SW 1271 (cell line): ENCODE results near the gene EIF4E.
"Not testable (repeated sequence)": the region's sequence is repeated elsewhere in the genome, so short reads cannot be mapped to it uniquely, and the experiment has no call there.

Experiments used
- DNase-seq, 2 experiments: peaks; one replicate each; lab custom pipeline; 2025; lab: John Stamatoyannopoulos, UW

EIF4E gene

DNA sequence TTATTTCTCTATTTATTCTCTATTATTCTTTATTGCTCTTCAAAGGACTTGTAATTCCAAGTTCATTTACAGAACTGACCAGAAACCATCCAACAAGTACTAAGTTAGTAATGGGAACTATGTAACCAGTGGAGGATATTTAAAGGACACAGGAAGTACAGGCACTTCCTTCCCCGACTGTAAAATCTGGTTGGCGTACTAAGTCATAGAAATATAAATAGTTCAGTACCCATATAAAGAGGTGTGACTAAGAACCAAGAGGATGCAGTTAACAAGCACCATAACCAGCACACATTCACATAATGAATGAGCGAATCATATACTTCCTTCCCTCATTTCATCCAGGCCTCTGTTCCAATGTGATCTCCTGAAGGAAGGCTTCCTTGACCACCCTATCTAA is 3.6 kb upstream of the EIF4E start:
- no peak for DNase-seq

- DNase-seq = no peak
Measured at GRCh38 chr4:98930311-98930865, 1.5 kb upstream of the EIF4E start.

- peak; percentile 77 to 88 for DNase-seq
Measured at GRCh38 chr4:98929341-98930267, 671 bp upstream of the EIF4E start.

- peak; percentile 51 to 74 for DNase-seq
Measured at GRCh38 chr4:98928131-98928504, 815 bp downstream of the EIF4E start.

DNA sequence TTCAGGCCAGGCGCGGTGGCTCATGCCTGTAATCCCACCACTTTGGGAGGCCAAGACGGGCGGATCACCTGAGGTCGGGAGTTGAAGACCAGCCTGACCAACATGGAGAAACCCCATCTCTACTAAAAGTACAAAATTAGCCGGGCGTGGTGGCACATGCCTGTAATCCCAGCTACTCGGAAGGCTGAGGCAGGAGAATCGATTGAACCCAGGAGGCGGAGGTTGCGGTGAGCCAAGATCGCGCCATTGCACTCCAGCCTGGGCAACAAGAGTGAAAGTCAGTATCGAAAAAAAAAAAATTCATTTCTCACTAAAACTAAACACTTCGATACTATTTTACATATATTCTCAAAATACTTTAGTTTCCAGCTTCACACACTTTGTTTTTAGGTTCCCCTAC is 2.7 kb downstream of the EIF4E start:
- not testable (repeated sequence) for DNase-seq

DNA sequence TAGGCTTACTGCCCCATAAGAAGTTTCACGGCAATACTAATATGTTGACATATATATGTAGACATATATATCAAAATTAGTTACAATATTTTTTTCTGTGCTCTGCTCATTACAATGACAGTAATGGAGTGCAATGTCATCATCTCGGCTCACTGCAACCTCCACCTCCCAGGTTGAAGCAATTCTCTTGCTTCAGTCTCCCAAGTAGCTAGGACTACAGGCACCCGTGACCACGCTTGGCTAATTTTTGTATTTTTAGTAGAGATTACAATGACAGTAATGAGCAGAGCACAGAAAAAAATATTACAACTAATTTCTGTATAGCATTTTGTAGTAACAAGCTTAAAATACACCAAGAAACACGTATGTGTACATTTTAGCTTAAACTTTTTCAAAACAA is 7.6 kb downstream of the EIF4E start:
- DNase-seq = no peak

DNA sequence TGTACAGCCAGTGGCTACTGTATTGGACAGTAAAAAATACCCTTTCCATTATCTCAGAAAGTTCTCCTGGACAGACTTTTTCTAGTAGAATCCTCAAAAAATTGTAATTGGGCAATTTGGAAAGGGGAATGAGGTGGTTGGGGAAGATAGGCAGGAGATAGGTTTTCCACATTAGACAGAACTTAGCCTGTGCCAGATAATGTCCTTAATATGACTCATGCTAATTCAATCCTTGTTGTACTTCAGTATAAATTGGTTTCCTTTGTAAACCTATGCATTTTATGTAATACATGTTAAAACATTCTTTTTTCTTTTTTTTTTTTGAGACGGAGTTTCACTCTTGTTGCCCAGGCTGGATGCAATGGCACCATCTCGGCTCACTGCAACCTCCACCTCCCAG is 8.9 kb downstream of the EIF4E start:
- no peak for DNase-seq

DNA sequence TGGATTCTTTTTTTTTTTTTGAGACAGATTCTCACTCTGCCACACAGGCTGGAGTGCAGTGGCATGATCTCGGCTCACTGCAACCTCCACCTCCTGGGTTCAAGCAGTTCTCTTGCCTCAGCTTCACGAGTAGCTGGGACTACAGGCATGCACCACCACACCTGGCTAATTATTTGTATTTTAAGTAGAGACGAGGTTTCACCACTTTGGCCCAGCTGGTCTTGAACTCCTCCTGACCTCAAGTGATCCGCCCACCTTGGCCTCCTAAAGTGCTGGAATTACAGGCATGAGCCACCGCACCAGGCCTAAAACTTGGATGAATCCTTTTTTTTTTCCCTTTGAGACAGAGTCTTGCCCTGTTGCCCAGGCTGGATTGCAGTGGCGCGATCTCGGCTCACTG is 18.2 kb downstream of the EIF4E start:
- not testable (repeated sequence) for DNase-seq

DNA sequence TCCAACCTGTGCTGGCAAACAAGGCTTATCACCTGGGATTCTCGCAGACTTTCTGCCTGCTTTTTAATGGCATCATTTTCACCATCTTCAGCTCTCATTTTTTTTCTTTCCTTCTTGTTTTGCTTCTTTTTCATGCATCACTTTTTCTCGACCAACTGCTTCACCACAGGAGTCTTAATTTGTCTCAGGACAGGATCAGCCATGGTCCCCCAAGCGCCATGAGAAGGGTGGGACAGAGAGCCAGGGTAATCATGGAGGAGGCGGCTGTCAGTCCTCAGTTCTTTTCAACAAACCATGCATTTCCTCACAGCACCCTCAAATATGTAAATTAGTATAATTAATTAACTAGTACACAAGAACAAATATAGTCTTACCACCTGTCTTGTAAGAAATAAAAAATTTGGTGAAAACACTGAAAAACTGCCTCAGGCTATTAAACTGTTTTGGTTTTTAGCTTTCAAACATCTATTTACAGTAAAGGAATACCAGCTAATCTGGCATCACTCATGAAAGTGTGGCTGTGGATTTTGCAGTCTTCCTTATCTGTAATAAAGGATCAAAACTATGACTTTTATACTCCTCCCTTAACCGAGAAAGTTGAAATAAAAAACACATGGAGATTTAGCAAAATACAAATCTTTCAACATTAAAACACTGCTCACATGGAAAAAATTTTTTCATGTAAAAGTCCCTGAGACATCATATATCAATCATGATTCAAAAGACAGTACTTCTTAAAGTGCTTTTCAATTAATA is 19.1 kb downstream of the EIF4E start:
- no peak for DNase-seq

DNA sequence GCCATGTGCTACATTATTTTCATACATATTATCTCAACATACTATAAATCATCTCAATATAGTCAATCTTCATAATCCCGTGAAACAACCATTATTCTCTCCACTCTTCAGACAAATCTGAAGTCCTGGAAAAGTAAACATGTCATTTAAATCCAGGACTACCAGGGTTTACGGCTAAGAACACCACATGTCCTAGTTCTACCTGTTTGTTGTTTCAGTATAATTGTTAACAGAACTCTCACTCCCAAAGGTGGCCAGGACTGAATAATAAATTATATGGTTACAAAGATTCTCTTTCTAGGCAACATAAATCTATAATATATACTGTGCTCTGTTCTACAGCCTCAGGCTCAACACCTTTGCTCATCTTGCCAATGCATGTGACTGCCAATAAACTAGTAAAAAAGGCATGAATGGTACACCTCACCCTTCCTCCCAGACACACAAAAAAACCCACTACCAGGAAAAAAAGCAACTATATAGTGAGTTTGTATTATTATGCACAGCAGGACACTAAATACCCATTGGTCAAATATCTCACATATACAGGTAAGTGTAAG is 20.1 kb downstream of the EIF4E start:
- no peak for DNase-seq

GRCh38 chr4:98908182-98908581 is 20.8 kb downstream of the EIF4E start:
- DNase-seq = no peak

DNA sequence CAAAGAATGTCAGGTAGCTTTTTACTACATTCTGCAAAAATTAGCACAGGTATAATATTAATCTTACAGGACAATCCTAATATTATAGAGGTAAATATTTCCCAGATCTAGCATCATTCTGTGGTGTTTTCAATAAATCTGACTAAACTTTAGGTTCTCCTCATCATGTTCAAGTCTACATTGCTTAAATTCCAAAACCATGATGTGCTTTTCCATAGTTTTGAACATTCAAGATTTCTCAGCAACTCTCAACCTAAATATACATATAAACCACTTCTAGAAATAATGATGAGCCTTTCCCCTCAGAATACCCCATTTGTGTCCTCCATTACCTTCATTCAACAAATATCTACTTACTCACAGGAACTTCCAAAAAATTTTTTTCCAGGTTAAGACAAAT is 23.1 kb downstream of the EIF4E start:
- peak in 1 of 2 experiments; percentile 7 for DNase-seq

GRCh38 chr4:98905297-98905696 is 23.6 kb downstream of the EIF4E start:
- no peak for DNase-seq

- DNase-seq = no peak
Measured at GRCh38 chr4:98903963-98904362, 25.0 kb downstream of the EIF4E start.

GRCh38 chr4:98903561-98903960 is 25.4 kb downstream of the EIF4E start:
- no peak for DNase-seq

DNA sequence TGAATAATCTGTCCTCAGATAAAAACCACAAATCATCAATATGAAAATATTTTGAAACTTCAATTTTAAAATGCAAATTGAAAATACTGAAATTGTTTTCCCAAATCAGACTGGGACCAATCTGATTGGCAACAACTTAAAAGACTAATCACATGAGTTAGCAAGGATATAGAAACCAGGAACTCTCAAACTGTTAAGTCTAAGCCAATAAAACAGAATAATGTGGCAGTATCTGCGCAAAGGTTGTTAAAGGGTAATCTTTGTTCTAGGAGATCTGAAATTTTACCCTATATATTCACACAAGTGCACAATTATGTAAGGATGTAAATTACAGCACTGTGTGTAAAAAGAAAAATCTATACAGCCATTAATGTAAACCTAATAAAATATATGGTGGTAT is 29.7 kb downstream of the EIF4E start:
- DNase-seq = no peak

DNA sequence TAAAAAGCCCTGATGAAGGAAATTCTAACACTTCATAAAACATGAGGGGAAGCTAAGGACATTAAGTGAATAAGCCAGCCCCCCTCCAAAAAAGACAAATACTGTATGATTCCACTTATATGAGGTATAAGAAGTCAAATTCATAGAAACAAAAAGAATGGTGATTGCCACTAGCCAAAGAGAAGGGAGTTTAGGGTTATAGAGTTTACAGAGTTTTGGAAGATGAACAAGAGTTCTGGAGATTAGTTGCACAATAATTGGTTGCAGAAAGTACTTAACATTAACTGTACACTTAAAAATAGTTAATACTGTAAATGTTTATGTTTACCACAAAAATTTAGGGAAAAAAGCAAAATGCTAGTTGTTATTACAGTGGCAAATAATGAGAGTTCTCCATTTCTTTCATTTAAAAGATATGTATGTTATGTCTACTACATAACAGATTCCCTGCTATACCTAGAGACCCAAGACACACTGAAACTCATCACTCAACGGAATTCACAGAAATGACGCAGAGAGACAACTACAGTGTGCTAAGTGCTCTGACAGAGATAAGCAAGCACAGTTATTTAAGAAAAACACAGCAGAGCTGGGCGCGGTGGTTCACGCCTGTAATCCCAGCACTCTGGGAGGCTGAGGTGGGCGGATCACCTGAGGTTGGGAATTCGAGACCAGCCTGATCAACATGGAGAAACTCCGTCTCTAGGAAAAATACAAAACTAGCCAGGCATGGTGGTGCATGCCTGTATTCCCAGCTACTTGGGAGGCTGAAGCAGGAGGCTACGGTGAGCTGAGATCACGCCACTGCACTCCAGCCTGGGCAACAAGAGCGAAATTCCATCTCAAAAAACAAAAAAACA is 37.2 kb downstream of the EIF4E start:
- no peak for DNase-seq

- no peak for DNase-seq
Measured at GRCh38 chr4:98890702-98891455, 38.1 kb downstream of the EIF4E start.

DNA sequence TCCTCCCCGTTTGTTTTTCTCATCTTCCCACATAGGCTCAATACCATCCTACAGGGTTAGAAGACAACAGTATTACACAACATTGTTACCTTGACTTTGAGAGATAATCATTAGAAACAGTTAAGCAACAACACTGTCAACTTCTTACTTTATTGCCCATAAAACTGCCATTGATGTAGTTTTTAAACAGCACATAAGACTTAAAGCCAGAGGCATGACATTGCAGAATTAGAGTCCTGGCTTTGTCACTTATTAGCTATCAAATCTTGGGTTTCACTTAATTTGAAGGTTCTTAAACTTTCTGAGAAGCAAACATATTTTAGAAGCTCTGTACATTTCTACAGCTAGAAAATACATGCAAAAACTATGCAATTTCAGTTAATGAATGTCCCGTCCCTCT is 41.8 kb downstream of the EIF4E start:
- DNase-seq = no peak

GRCh38 chr4:98886382-98886781 is 42.6 kb downstream of the EIF4E start:
- not testable (repeated sequence) for DNase-seq

DNA sequence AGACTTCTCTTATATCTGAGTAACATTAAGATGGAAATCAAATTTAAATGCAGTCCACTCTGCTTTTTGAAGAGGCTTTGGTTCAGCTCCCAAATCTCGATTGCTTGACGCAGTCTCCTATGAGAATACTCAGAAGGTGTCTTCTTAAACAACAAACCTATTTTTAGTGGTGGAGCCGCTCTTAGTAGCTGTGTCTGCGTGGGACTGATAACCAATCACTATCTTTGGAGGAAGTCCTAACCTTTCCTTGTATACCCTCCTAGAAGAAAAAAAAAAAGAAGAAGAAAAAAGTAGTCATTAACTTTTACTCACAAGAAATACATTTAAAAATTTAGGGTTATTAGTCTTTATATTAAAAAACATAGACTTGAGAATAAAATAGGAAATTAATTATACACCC is 48.0 kb downstream of the EIF4E start:
- DNase-seq = not testable (repeated sequence)
